ENCODE measurements around the gene MANSC1. TPM values are rescaled to one million over a fixed set of nuclear protein-coding genes. Genes with fewer than 3 reads are reported as not detected.

MANSC1 gene
- total and polyA plus RNA-seq, 9 of the 15 experiments (the other 6 are each of a cell fraction or from before 2014, with no cell fraction given), result 0.76 to 8.6 (median 3.1) TPM

DNA sequence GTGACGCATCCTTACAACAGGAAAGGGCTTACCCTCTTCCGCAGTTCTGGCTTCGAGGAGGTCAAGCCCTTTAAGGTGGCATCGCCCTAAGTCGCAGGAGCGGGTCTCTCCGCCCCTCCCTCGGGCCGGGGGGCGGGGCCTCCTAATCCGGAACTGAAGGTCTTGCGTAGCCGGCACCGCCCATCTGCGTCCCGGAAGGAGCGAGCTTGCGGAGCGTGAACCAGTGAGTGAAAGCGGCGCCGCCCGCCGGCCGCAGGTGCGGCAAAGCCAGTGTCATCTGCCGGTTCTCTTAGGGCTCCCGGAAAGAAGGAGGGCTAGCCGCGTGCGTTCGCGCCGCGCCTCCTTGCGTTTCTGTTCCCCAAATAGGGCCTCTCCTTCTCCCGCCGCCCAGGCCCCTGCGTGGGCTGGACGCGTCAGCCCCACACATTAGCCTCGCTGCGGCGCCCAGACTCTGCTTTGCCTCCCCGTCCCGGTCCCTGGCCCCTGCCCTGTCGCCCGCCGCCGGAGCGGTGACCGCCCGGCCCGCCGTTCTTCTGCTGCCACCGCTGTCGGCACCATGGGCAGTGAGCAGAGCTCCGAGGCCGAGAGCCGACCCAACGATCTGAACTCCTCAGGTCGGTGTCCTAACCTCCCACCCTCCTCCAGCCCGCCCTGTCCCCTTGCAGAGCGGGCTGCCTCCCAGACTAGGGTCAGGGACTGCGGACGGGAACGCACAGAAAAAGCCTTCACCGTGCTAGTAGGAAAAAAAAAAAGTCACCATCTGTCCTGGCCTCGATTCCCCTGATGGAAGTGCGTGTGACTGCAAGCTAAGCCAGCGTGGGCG is 7.1 kb upstream of the MANSC1 start, which contains the start of gene BORCS5 (continued):
- TF ChIP-seq POLR2AphosphoS5 (IDR thresholded peaks at IDR 0.05; ENCODE audit: control insufficient read depth, insufficient read depth, low read depth, low read length) (peak; percentile 83), TEAD4 (IDR thresholded peaks at IDR 0.05; ENCODE audit: low read length) (no peak), TEAD4 (CRISPR knock-in tag; IDR thresholded peaks at IDR 0.05; ENCODE audit: borderline replicate concordance) (no peak), ERF (CRISPR knock-in tag; IDR thresholded peaks at IDR 0.05) (no peak), SMARCE1 (IDR thresholded peaks at IDR 0.05) (no peak), CBFB (CRISPR knock-in tag; IDR thresholded peaks at IDR 0.05) (no peak), ZNF263 (CRISPR knock-in tag; IDR thresholded peaks at IDR 0.05; ENCODE audit: borderline replicate concordance) (no peak), ZNF589 (CRISPR knock-in tag; IDR thresholded peaks at IDR 0.05; ENCODE audit: low read depth) (0 out of 2 replicates have a peak, but pooled peaks have one; percentile 34), FOSL1 (tag; conservative IDR thresholded peaks at IDR 0.05) (0 out of 2 replicates have a peak, but pooled peaks have one; percentile 19), CXXC5 (CRISPR knock-in tag; IDR thresholded peaks at IDR 0.05) (peak; percentile 94), ZNF436 (CRISPR knock-in tag; IDR thresholded peaks at IDR 0.05) (no peak), PTTG1 (tag; IDR thresholded peaks at IDR 0.05; ENCODE audit: low read depth) (no peak), TAF15 (IDR thresholded peaks at IDR 0.05; ENCODE audit: low read depth, low read length) (no peak), U2AF1 (optimal IDR thresholded peaks at IDR 0.05; ENCODE audit: low read depth, low read length) (no peak), NR1H2 (CRISPR knock-in tag; IDR thresholded peaks at IDR 0.05) (no peak), STAT6 (CRISPR knock-in tag; IDR thresholded peaks at IDR 0.05) (no peak), MTA2 (IDR thresholded peaks at IDR 0.05; ENCODE audit: low read depth) (no peak), RBM34 (IDR thresholded peaks at IDR 0.05; ENCODE audit: borderline replicate concordance, insufficient read depth, low read length) (no peak), RAD51 (IDR thresholded peaks at IDR 0.05; ENCODE audit: borderline replicate concordance, low read depth) (no peak), THRB (CRISPR knock-in tag; conservative IDR thresholded peaks at IDR 0.05) (no peak), COPS2 (conservative IDR thresholded peaks at IDR 0.05) (no peak), FOXJ3 (CRISPR knock-in tag; IDR thresholded peaks at IDR 0.05) (no peak), SAFB2 (IDR thresholded peaks at IDR 0.05; ENCODE audit: borderline replicate concordance, low read depth, low read length, severe bottlenecking) (no peak)
- TF ChIP-seq, protein P1, sequence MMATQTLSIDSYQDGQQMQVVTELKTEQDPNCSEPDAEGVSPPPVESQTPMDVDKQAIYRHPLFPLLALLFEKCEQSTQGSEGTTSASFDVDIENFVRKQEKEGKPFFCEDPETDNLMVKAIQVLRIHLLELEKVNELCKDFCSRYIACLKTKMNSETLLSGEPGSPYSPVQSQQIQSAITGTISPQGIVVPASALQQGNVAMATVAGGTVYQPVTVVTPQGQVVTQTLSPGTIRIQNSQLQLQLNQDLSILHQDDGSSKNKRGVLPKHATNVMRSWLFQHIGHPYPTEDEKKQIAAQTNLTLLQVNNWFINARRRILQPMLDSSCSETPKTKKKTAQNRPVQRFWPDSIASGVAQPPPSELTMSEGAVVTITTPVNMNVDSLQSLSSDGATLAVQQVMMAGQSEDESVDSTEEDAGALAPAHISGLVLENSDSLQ (IDR thresholded peaks at IDR 0.05), result 0 out of 2 replicates have a peak, but pooled peaks have one; percentile 18

Data from K562 (cell line).